Activated T-cell treated with anti-CD3 and anti-CD28 coated beads, Interleukin-2, amount 50 U/mL, for 72 hours (primary cell): ENCODE data around the gene PLA1A. TPM values are rescaled to one million over a fixed set of nuclear protein-coding genes. Genes with fewer than 3 reads are reported as not detected.
"Not testable (repeated sequence)": the region's sequence is repeated elsewhere in the genome, so short reads cannot be mapped to it uniquely, and the experiment has no call there.

Source experiments
- ATAC-seq, 2 donors: fragments of 150-1000 bp; cut with Tn5 transposase; replicated peaks in 1 of 2; 2 replicates each; pipeline ENCODE4 v1.10.0; 2021; ENCODE audit warnings: moderate library complexity in 2 of 2, mild to moderate bottlenecking in 1 of 2
- DNase-seq, 2 donors: peaks; one replicate each; pipeline ENCODE4 v3.0.0; 2021 to 2022; ENCODE audit warnings: mixed read lengths in 1 of 2
- H3K27ac Mint-ChIP-seq: one replicate; pipeline ENCODE4 v1.8.0; 2022; ENCODE audit warnings: mild to moderate bottlenecking, moderate library complexity, mixed read lengths
- H3K27me3 Mint-ChIP-seq: one replicate; pipeline ENCODE4 v1.8.0; 2022; ENCODE audit warnings: low read depth, mixed read lengths
- H3K36me3 Mint-ChIP-seq, 2 donors: one replicate each; pipeline ENCODE4 v1.8.0; 2022; ENCODE audit warnings: mixed read lengths in 2 of 2, mild to moderate bottlenecking in 1 of 2; ENCODE audit not compliant: insufficient read depth in 2 of 2
- H3K4me1 Mint-ChIP-seq: one replicate; pipeline ENCODE4 v1.8.0; 2022; ENCODE audit warnings: low read depth, mixed read lengths
- H3K4me3 Mint-ChIP-seq, 2 donors: one replicate each; pipeline ENCODE4 v1.8.0; 2022; ENCODE audit warnings: mild to moderate bottlenecking in 2 of 2, mixed read lengths in 2 of 2, moderate library complexity in 2 of 2
- H3K9me3 Mint-ChIP-seq, 2 donors: one replicate each; pipeline ENCODE4 v1.8.0; 2022; ENCODE audit warnings: mixed read lengths in 2 of 2
- total RNA-seq, 2 donors: library from RNA; stranded (reverse); gene quantifications; one replicate each; pipeline ENCODE4 v1.2.3, GENCODE V29; 2022

The PLA1A gene
- total RNA-seq, 2 donors from 2014 or later: 0.79 to 1.2 TPM

GRCh38 chr3:119559441-119559963 is 38.2 kb upstream of the PLA1A start, which contains the start of gene CD80:
Gene CD80 (minus strand): TSS chr3:119559614. CDS start chr3:119557728, 1,886 bp downstream.
- H3K9me3 Mint-ChIP-seq: no peaks in the 10 kb centered on the region
- DNase-seq: peak; percentile 74 to 75
- ATAC-seq: peak; percentile 68 to 69
- no peaks in the 10 kb centered on the region for H3K27me3 Mint-ChIP-seq
- peak within 1 kb of the TSS; percentile 65 to 78 for H3K4me3 Mint-ChIP-seq
- peaks cover 35% of the 10 kb centered on the region for H3K4me1 Mint-ChIP-seq
- H3K36me3 Mint-ChIP-seq: peaks cover 0 to 1% of the 10 kb centered on the region in 2 donors
- peak within 1 kb of the TSS; percentile 11 for H3K27ac Mint-ChIP-seq

- H3K9me3 Mint-ChIP-seq: no peaks in the 10 kb centered on the region
- H3K4me1 Mint-ChIP-seq: peaks cover 35% of the 10 kb centered on the region
- no peak for ATAC-seq
- H3K27ac Mint-ChIP-seq: no peak overlapping the region
- no peaks in the 10 kb centered on the region for H3K27me3 Mint-ChIP-seq
- peak overlapping the region; percentile 36 to 59 for H3K4me3 Mint-ChIP-seq
- no peak for DNase-seq
- H3K36me3 Mint-ChIP-seq: peaks cover 0 to 1% of the 10 kb centered on the region in 2 donors
These were observed 37.5 kb upstream of the PLA1A start for GRCh38 chr3:119560160-119560559.

- DNase-seq (peak; percentile 71 to 75), ATAC-seq (peak; percentile 88 to 90)
- Mint-ChIP-seq H3K36me3 (no peaks in the 10 kb centered on the region), H3K27ac (peak overlapping the region; percentile 89), H3K27me3 (peaks cover 6% of the 10 kb centered on the region), H3K4me1 (peaks cover 35% of the 10 kb centered on the region), H3K9me3 (no peaks in the 10 kb centered on the region), H3K4me3 (peak overlapping the region; percentile 48 to 84)
These were observed 35.3 kb upstream of the PLA1A start for GRCh38 chr3:119562307-119562961.

DNA sequence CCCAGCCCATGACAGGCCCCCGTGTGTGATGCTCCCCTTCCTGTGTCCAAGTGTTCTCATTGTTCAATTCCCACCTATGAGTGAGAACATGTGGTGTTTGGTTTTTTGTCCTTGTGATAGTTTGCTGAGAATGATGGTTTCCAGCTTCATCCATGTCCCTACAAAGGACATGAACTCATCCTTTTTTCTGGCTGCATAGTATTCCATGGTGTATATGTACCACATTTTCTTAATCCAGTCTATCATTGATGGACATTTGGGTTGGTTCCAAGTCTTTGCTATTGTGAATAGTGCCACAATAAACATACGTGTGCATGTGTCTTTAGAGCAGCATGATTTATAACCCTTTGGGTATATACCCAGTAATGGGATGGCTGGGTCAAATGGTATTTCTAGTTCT is 34.4 kb upstream of the PLA1A start:
- ATAC-seq, H3K27ac Mint-ChIP-seq, H3K4me3 Mint-ChIP-seq, DNase-seq, H3K9me3 Mint-ChIP-seq, H3K36me3 Mint-ChIP-seq: not testable (repeated sequence)
- peaks cover 26% of the 10 kb centered on the region for H3K4me1 Mint-ChIP-seq
- peaks cover 12% of the 10 kb centered on the region for H3K27me3 Mint-ChIP-seq

DNA sequence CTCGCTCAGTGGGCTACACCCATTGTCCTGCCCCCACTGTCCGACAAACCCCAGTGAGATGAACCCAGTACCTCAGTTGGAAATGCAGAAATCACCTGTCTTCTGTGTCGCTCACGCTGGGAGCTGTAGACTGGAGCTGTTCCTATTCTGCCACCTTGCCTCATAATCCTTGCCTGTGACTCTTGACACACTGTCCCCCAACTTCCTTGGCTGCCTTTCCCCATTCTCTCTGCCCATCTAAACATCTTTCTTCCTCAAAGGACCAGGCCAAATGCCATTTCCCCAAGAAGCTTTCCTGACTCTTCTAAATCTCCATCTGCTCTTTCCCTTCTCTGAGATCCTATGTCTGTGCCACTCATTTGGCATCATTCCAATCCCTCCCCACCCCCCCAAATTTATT is 28.5 kb upstream of the PLA1A start:
- ATAC-seq (no peak), DNase-seq (no peak)
- H3K27ac Mint-ChIP-seq: no peak overlapping the region
- peaks cover 5% of the 10 kb centered on the region for H3K4me1 Mint-ChIP-seq
- peaks cover 27% of the 10 kb centered on the region for H3K27me3 Mint-ChIP-seq
- no peak overlapping the region for H3K4me3 Mint-ChIP-seq
- peaks cover 0 to 2% of the 10 kb centered on the region in 2 donors for H3K36me3 Mint-ChIP-seq
- no peaks in the 10 kb centered on the region for H3K9me3 Mint-ChIP-seq

DNA sequence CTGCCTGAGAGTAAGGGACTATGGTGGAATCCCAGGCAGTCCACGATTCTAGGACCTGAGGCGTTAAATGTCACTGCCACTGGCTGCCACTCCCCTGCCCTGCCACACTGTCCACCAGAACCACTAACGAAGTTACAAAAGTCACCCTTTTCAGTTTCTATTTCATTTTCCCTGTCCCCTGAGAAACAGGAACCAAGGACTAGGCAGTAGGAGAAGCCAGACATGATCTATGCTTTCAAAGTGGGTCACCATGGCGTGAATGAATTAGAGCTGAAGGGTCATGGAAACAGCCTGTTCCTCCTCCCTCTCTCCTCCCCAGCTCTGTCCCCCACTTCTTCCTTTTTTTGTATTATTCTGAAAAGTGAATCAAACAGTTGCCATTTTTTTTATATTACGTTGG is 27.5 kb upstream of the PLA1A start:
- H3K4me3 Mint-ChIP-seq: no peak overlapping the region
- peaks cover 0 to 2% of the 10 kb centered on the region in 2 donors for H3K36me3 Mint-ChIP-seq
- ATAC-seq (no peak), DNase-seq (no peak)
- no peak overlapping the region for H3K27ac Mint-ChIP-seq
- no peaks in the 10 kb centered on the region for H3K9me3 Mint-ChIP-seq
- peaks cover 5% of the 10 kb centered on the region for H3K4me1 Mint-ChIP-seq
- peaks cover 27% of the 10 kb centered on the region for H3K27me3 Mint-ChIP-seq

- peaks cover 31% of the 10 kb centered on the region for H3K27me3 Mint-ChIP-seq
- peaks cover 0 to 2% of the 10 kb centered on the region in 2 donors for H3K36me3 Mint-ChIP-seq
- ATAC-seq (no peak), DNase-seq (no peak)
- no peak overlapping the region for H3K27ac Mint-ChIP-seq
- H3K4me1 Mint-ChIP-seq: peaks cover 3% of the 10 kb centered on the region
- H3K4me3 Mint-ChIP-seq: no peak overlapping the region
- H3K9me3 Mint-ChIP-seq: no peaks in the 10 kb centered on the region
These were observed 26.5 kb upstream of the PLA1A start for GRCh38 chr3:119571230-119571629.

- ATAC-seq (no peak), DNase-seq (no peak)
- Mint-ChIP-seq H3K4me3 (no peak overlapping the region), H3K36me3 (peaks cover 0 to 2% of the 10 kb centered on the region in 2 donors), H3K27me3 (peaks cover 33% of the 10 kb centered on the region), H3K27ac (no peak overlapping the region), H3K9me3 (no peaks in the 10 kb centered on the region), H3K4me1 (no peaks in the 10 kb centered on the region)
These were observed 26.0 kb upstream of the PLA1A start for GRCh38 chr3:119571688-119572087.

- ATAC-seq (no peak), DNase-seq (no peak)
- Mint-ChIP-seq H3K9me3 (no peaks in the 10 kb centered on the region), H3K36me3 (no peaks in the 10 kb centered on the region), H3K27me3 (peaks cover 10% of the 10 kb centered on the region), H3K4me1 (peaks cover 16% of the 10 kb centered on the region), H3K4me3 (no peak overlapping the region), H3K27ac (no peak overlapping the region)
These were observed 22.2 kb upstream of the PLA1A start for GRCh38 chr3:119575507-119575906.

- Mint-ChIP-seq H3K4me3 (peak within 1 kb of the TSS; percentile 91 to 97), H3K36me3 (no peaks in the 10 kb centered on the region), H3K4me1 (peaks cover 32% of the 10 kb centered on the region), H3K27me3 (peaks cover 12% of the 10 kb centered on the region), H3K27ac (peak within 1 kb of the TSS; percentile 90), H3K9me3 (no peaks in the 10 kb centered on the region)
- ATAC-seq: peak; percentile 86 to 89
- peak; percentile 77 to 79 for DNase-seq
These were observed 18.2 kb upstream of the PLA1A start, which contains the start of gene ADPRH for GRCh38 chr3:119579366-119580066. Gene ADPRH (plus strand): TSS chr3:119579492. CDS start chr3:119582170, 2,678 bp downstream.

DNA sequence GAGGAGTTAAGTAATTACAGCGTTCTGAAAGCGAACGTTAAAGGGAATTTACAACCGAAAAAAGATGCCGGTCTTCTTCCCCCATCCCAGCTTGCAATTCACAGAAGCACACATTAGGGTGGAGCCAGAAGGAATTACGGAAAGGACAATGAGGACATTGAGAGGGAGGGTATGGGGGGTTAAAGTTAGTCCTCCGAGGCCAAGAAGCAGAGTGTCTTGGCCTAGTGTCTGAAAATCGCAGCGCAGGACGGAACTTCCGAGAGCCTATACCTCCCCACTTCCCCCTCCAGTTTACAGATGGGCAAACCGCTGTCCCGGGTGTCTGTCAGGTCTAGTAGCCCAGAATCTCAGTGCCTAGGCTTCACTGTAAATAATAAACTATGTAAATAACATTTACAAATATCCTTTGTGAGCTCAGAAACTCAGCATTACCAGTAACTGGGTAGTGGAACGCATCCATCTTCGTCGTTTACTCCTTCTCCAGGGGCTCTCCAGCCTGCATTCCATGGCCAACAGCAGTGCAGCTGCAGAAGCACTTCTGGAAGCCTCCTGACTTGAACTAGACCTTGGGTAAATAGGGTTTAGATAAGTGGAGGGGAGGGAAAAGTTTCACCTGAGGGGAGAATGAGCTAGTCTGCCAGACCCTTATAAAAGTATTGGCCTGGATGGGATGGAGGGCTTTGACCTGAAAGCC is 17.5 kb upstream of the PLA1A start:
- DNase-seq: peak; percentile 21 to 31
- peaks cover 12% of the 10 kb centered on the region for H3K27me3 Mint-ChIP-seq
- peak overlapping the region; percentile 91 to 97 for H3K4me3 Mint-ChIP-seq
- H3K4me1 Mint-ChIP-seq: peaks cover 32% of the 10 kb centered on the region
- peak overlapping the region; percentile 90 for H3K27ac Mint-ChIP-seq
- peak; percentile 35 to 39 for ATAC-seq
- H3K9me3 Mint-ChIP-seq: no peaks in the 10 kb centered on the region
- no peaks in the 10 kb centered on the region for H3K36me3 Mint-ChIP-seq

GRCh38 chr3:119582178-119582577 is 15.5 kb upstream of the PLA1A start:
- DNase-seq (peak; percentile 48 to 54), ATAC-seq (peak; percentile 69 to 73)
- H3K4me3 Mint-ChIP-seq: peak overlapping the region; percentile 4 to 10
- no peaks in the 10 kb centered on the region for H3K9me3 Mint-ChIP-seq
- H3K27me3 Mint-ChIP-seq: peaks cover 6% of the 10 kb centered on the region
- H3K27ac Mint-ChIP-seq: no peak overlapping the region
- H3K36me3 Mint-ChIP-seq: no peaks in the 10 kb centered on the region
- peaks cover 32% of the 10 kb centered on the region for H3K4me1 Mint-ChIP-seq

- peaks cover 27% of the 10 kb centered on the region for H3K27me3 Mint-ChIP-seq
- DNase-seq (no peak), ATAC-seq (no peak)
- no peak overlapping the region for H3K4me3 Mint-ChIP-seq
- peaks cover 0 to 1% of the 10 kb centered on the region in 2 donors for H3K9me3 Mint-ChIP-seq
- H3K36me3 Mint-ChIP-seq: peaks cover 5% of the 10 kb centered on the region in 2 donors
- no peak overlapping the region for H3K27ac Mint-ChIP-seq
- peaks cover 39% of the 10 kb centered on the region for H3K4me1 Mint-ChIP-seq
These were observed 12.5 kb upstream of the PLA1A start for GRCh38 chr3:119585208-119585607.
